SJSA1 (cell line): ENCODE results near the gene SPOCK1. TPM values are rescaled to one million over a fixed set of nuclear protein-coding genes. Genes with fewer than 3 reads are reported as not detected.

ENCODE experiments used
- DNase-seq, 2 experiments: peaks; one replicate each; pipeline ENCODE4 v3.0.0-alpha.2; 2015 to 2020; ENCODE audit warnings: low spot score in 2 of 2, low read depth in 1 of 2
- H3K27ac ChIP-seq: fragments of 250-450 bp; sonication (Bioruptor Pico); 2 replicates; pipeline ENCODE4 v1.5.1; 2020; ENCODE audit warnings: mild to moderate bottlenecking, moderate library complexity
- H3K27me3 ChIP-seq: fragments of 250-450 bp; sonication (Bioruptor Pico); replicated peaks from 2 replicates; pipeline ENCODE4 v1.5.1; 2020; ENCODE audit warnings: mild to moderate bottlenecking, moderate library complexity
- H3K36me3 ChIP-seq: fragments of 250-450 bp; sonication (Bioruptor Pico); 2 replicates; pipeline ENCODE4 v1.5.1; 2020; ENCODE audit warnings: mild to moderate bottlenecking
- H3K4me1 ChIP-seq: fragments of 250-450 bp; sonication (Bioruptor Pico); replicated peaks from 2 replicates; pipeline ENCODE4 v1.6.1; 2021; ENCODE audit warnings: mild to moderate bottlenecking
- H3K4me3 ChIP-seq: fragments of 250-450 bp; sonication (Bioruptor Pico); 2 replicates; pipeline ENCODE4 v1.5.1; 2020; ENCODE audit warnings: mild to moderate bottlenecking
- H3K9me3 ChIP-seq: fragments of 250-450 bp; sonication (Bioruptor Pico); replicated peaks from 2 replicates; pipeline ENCODE4 v1.5.1; 2020; ENCODE audit warnings: mild to moderate bottlenecking
- total RNA-seq: library from RNA; depleted of rRNA; stranded (reverse); fragments of >200 nt; shearing (Covaris generic); gene quantifications from 2 replicates; pipeline ENCODE4 v1.2.3, GENCODE V29; 2014

The SPOCK1 gene
- total RNA-seq, 1 experiment from 2014 or later, result 0.95 TPM

DNA sequence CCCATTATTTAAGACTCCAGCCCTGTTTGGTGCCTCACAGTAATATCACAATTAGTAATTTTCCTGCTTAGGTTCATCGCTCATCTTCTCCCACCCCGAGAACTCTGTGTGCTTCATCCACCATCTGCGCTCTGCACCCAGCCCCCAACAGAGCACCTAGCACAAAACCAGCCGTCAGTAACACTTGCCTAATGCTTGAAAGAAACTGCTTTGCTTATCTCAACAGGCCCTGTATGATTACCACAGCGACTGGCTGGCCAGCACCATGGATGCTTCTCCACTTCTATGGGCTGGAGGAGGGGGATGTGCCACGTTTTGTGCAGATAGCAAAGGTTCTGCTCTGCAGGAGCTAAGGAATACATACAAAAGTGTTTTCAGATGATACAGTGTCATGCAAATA is 166.8 kb downstream of the SPOCK1 start:
- no peak overlapping the region for H3K27ac ChIP-seq
- no peaks in the 10 kb centered on the region for H3K4me1 ChIP-seq
- H3K4me3 ChIP-seq, result no peak overlapping the region
- H3K36me3 ChIP-seq, result no peaks in the 10 kb centered on the region
- H3K9me3 ChIP-seq, result no peaks in the 10 kb centered on the region
- H3K27me3 ChIP-seq, result no peaks in the 10 kb centered on the region; the same call in 1 of the 2 replicates
- DNase-seq, result no peak

DNA sequence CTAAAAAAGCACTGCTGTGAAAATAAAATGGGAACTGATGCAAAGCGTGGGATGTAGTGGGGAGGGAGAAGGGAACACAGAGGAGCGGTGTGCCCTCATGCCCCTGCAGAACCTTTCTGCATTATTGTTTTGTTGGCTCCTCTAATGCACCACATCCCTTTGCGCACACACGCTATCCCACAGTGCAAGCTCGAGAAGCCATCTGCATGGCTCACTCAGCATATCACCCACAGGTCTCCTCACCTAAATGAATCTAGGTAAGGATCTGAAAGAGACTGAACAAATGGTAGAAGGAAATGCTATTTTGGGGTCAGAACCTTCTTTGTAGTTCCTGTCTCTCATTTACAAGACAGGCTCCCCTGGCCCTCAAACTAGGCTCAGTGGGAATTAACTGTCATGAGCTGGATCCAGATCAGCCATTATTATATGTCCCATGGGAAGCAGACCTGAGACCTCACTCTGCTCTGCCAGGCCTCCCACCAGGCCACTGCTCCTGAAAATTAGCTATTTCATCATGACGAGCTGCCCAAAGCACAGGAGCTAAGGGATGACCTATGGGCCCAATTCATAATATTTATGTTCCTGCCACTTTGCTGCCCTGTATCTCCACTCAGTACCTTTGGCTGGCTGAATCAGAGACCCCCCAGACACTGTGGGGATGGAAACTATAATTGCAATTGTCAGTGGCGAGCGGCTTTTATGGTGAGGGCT is 169.4 kb downstream of the SPOCK1 start:
- Histone ChIP-seq H3K4me3 (no peak overlapping the region), H3K36me3 (no peaks in the 10 kb centered on the region), H3K4me1 (no peaks in the 10 kb centered on the region), H3K27ac (no peak overlapping the region), H3K9me3 (no peaks in the 10 kb centered on the region), H3K27me3 (0 out of 2 replicates have a peak, but pooled peaks cover 5% of the 10 kb centered on the region)
- DNase-seq, result no peak

DNA sequence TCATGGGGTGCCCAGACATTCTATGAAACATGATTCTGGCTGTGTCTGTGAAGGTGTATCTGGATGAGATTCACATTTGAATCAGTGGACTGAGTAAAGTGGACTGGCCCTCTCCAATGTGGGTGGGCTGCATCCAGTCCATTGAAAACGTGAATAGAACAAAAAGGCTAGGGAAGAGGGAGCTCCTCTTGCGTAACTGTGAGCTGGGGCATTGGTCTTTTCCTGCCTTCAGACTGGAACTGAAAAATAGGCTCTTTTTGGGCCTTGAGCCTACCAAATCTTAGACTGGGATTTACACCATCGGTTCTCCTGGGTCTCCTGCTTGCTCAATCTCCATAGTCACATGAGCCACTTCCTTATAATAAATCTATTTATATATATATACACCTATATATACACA is 170.1 kb downstream of the SPOCK1 start:
- Histone ChIP-seq H3K4me3 (no peak overlapping the region), H3K27ac (no peak overlapping the region), H3K4me1 (no peaks in the 10 kb centered on the region), H3K9me3 (no peaks in the 10 kb centered on the region), H3K36me3 (no peaks in the 10 kb centered on the region), H3K27me3 (0 out of 2 replicates have a peak, but pooled peaks cover 8% of the 10 kb centered on the region)
- no peak for DNase-seq

DNA sequence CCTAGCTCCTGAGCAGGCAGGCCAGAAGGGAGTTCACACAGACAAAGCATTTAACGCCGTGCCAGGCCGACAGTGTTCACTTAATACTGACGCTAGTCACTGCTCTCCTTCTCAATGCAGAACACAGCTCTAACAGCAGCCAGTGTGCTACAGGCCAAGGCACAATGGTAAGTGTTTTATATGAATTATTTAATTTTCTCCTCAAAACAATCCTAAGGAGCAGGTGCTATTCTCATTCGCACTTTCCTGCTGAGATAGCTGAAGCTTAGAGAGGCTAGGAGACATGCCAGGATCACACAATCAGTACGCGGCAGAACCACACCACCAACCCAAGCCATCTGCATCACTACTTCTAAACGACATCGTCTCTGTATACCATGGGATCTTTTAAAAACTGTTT is 170.7 kb downstream of the SPOCK1 start:
- no peak for DNase-seq
- Histone ChIP-seq H3K27ac (no peak overlapping the region), H3K9me3 (no peaks in the 10 kb centered on the region), H3K4me3 (no peak overlapping the region), H3K36me3 (no peaks in the 10 kb centered on the region), H3K4me1 (no peaks in the 10 kb centered on the region), H3K27me3 (peaks cover 8% of the 10 kb centered on the region; the same call in 1 of the 2 replicates)

DNA sequence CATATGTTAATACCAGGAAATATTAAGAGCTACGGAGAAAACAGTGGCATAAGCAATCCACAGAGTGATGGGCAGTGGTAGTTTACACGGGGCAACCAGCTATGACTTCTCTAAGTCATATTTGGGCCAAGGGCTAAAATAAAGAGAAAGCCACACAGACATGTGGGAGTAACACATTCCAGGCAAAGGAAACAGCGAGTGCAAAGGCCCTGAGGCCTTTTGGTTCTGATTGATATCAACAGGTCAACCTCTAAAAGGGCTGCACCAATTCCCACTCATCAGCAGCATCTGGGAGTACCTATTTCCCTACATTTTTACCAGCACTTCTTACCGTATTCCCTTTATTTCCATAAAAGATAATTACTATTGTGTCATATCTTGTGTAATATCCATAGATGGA is 173.4 kb downstream of the SPOCK1 start:
- H3K36me3 ChIP-seq, result no peaks in the 10 kb centered on the region
- H3K9me3 ChIP-seq, result no peaks in the 10 kb centered on the region
- H3K27ac ChIP-seq, result no peak overlapping the region
- H3K4me3 ChIP-seq, result no peak overlapping the region
- H3K27me3 ChIP-seq, result peaks cover 8% of the 10 kb centered on the region; the same call in 1 of the 2 replicates
- H3K4me1 ChIP-seq, result no peaks in the 10 kb centered on the region
- DNase-seq, result no peak

DNA sequence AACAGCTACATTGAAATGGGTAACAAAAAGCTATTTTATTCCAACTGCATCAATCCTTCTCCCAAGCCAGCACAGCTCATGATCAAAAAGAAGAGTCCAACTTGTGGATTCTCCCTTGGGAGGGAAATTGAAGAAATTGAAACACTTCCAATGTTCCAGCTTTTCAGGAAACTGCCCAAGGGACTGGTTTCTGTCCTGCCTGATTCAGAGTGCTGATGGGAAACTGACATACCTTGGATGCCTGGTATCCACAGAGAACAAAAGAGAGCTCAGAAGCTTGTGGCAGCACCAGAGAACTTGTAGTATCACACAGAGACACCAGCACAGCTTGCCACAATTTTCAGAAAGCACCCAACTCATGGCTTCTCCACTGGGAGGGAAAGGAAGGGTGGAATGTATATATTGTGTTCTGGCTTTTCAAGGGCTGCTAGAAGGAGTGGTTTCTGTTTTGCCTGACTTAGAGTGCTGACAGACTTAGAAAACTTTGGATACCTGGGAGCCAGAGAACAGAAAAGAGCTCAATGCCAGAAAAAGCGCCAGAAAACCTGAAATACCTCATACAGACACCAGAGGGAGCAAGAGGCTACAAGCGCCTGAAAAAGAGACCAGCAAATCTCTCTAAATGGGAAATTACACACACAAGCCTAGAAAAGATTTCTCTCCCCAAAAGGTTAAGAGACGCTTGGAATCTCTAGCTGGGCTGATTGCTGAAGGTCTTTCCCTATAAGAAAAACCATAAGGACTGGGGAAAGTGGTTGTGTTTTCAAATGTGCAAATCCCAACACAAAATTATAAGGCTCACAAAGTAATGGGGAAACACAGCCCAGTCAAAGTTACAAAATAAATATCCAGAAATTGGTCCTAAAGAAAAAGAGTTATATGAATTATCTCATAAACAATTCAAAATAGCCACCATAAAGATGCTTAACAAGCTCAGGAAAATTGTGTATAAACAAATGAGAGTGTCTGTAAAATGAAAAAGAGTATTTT is 178.8 kb downstream of the SPOCK1 start:
- no peak overlapping the region for H3K27ac ChIP-seq
- peaks cover 5% of the 10 kb centered on the region for H3K4me1 ChIP-seq
- no peak overlapping the region for H3K4me3 ChIP-seq
- no peaks in the 10 kb centered on the region for H3K36me3 ChIP-seq
- DNase-seq, result peak; percentile 1 to 78
- H3K9me3 ChIP-seq, result no peaks in the 10 kb centered on the region
- peaks cover 8% of the 10 kb centered on the region; the same call in 1 of the 2 replicates for H3K27me3 ChIP-seq

DNA sequence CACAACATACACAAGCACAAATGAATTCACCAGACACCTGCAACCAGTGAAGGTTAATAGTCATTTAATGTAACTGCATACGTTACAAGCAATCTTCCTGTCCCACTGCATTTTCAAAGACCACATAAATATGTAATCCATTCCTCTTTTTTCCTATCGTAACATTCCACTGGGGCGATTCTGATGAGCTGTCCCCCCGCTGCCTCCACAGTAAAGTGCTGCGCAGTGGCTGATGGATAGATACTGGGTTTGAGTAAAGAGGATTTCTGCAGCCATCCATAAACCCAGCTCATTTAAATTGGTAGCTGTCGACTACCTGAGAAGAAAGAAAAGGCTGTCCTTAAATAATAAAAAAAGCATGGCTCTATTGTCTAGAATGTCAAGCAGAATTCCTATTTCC is 181.1 kb downstream of the SPOCK1 start:
- peak in 1 of 2 experiments; percentile 7 for DNase-seq
- Histone ChIP-seq H3K4me1 (peaks cover 5% of the 10 kb centered on the region), H3K4me3 (no peak overlapping the region), H3K27me3 (0 out of 2 replicates have a peak, but pooled peaks cover 3% of the 10 kb centered on the region), H3K27ac (no peak overlapping the region), H3K36me3 (no peaks in the 10 kb centered on the region), H3K9me3 (no peaks in the 10 kb centered on the region)

DNA sequence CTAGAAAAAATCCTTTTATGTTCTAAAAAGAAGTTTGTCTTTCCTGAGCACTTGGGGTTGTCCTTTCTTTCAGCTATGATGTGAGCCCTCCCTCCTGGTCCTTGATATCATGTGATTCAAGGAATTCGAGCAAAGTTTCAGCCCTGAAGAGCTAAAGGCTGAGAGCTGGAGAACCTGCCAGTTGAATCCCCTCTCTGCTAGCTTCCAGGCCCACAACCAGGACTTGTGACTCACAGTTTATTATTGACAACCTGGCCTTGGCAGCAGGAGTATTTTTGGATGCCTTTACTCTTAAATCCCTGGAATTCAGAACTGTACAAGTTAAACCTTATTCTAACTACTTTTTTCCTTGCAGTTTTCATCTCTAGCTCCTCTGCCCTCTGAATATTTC is 182.8 kb downstream of the SPOCK1 start:
- H3K9me3 ChIP-seq, result no peaks in the 10 kb centered on the region
- H3K27ac ChIP-seq, result no peak overlapping the region
- no peaks in the 10 kb centered on the region for H3K36me3 ChIP-seq
- peaks cover 5% of the 10 kb centered on the region for H3K4me1 ChIP-seq
- 0 out of 2 replicates have a peak, but pooled peaks cover 3% of the 10 kb centered on the region for H3K27me3 ChIP-seq
- peak in 1 of 2 experiments; percentile 25 for DNase-seq
- H3K4me3 ChIP-seq, result no peak overlapping the region

DNA sequence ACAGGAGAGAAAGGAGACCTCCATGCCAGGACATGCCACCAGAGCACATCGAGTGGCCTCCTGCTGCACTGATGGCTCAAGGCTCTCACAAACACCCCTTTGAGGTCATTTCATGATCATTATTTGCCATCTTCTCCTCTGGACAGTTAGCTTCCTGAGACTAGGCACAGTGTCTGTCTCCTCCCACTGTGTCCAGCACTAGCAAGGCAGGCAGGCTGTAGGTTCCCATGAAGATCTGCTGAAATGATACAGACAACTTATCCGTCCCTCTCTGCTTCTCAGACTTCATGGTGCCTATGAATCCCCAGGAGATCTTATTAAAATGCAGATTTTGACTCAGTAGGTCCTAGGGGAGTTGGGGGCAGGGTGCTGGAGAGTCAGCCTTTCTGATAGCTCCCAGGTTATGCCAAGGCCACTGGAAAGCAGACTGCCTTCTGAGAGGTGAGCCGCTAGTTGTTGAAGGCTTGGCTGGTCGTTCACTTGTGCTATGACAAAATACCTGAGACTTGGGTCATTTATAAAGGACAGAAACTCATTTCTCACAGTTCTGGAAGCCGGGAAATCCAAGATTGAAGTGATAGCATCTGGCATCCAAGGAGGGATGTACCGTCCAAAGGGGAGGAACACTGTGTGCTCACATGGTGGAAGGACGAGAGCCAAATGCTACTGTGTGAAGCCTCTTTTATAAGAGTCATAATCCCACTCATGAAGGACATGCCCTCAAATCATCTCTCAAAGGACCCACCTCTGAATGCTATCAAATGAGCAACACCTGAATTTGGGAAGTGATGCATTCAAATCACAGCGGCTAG is 183.4 kb downstream of the SPOCK1 start:
- 0 out of 2 replicates have a peak, but pooled peaks cover 3% of the 10 kb centered on the region for H3K27me3 ChIP-seq
- H3K36me3 ChIP-seq, result no peaks in the 10 kb centered on the region
- no peaks in the 10 kb centered on the region for H3K9me3 ChIP-seq
- H3K27ac ChIP-seq, result no peak overlapping the region
- H3K4me1 ChIP-seq, result peaks cover 11% of the 10 kb centered on the region
- no peak overlapping the region for H3K4me3 ChIP-seq
- peak in 1 of 2 experiments; percentile 24 for DNase-seq

DNA sequence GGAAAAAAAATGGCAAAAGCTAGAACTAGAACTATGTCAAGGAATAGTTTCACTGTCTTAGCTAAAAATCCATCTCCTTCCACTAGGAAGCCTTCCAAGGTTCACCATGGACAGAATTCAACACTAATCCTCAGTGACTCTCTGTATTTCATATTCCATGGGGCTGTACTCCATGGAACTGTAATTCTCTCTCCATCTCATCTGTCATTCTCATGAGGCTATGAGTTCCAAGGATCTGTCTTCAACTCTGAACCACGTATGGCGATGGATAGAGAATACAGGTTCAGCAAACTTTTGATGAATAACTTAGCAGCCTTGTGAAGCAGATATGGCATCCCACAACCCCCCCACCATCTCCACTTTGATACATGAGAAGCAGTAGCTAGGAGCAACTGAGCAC is 184.0 kb downstream of the SPOCK1 start:
- H3K27me3 ChIP-seq, result 0 out of 2 replicates have a peak, but pooled peaks cover 3% of the 10 kb centered on the region
- DNase-seq, result no peak
- H3K9me3 ChIP-seq, result no peaks in the 10 kb centered on the region
- H3K4me3 ChIP-seq, result no peak overlapping the region
- H3K36me3 ChIP-seq, result no peaks in the 10 kb centered on the region
- no peak overlapping the region for H3K27ac ChIP-seq
- H3K4me1 ChIP-seq, result peaks cover 15% of the 10 kb centered on the region

DNA sequence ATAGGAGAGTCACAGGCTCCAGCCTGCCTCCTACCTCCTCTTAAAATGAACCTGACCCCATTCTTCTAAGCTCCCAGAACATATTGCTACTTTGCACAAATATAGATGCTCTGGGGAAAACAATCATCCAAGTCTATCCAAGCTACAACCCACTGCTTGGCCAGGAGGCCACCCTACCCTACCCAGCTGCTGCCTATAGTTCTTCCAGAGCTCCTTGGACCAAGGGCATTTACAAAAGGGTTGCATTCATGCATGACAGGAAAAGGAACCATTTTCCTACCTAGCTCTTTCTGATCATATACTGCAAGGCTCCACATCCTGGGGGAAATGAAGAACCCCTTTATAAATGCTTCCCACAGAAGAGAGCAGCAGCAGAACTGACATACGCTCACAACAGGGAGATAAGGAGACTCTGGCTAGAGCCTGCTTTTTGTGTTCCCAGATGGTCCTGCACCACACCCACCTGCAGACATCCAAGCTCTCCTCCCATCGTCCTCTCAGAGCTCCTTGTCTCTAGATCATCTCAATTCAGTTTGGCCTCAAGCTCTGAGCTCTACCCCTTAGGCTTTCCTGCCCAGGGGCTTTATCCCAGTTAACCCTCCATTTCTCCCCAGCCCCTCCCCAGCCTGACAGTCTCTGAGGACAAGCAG is 185.5 kb downstream of the SPOCK1 start:
- Histone ChIP-seq H3K4me1 (peaks cover 27% of the 10 kb centered on the region), H3K36me3 (no peaks in the 10 kb centered on the region), H3K27me3 (0 out of 2 replicates have a peak, but pooled peaks cover 3% of the 10 kb centered on the region), H3K4me3 (no peak overlapping the region), H3K27ac (no peak overlapping the region), H3K9me3 (no peaks in the 10 kb centered on the region)
- DNase-seq, result no peak

DNA sequence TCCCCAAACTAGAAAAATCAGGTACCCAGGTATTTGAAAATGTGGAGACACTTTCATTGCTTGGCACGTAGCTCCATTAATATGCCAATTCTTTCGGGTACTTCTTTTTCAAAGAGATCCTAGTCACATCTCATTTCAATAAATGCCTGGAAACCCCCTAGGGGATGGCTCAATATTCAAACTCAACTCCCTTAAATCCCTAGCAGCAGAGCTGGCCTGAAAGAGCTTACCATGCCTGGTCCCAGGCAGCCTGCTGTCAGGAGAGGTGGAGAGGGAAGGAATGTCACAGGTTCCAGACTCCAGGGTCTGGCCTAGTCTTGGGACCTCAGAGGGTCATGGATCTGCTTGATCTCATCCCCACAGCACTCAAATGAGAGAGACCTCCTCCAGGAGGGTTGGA is 187.1 kb downstream of the SPOCK1 start:
- H3K27me3 ChIP-seq, result no peaks in the 10 kb centered on the region
- peaks cover 44% of the 10 kb centered on the region for H3K4me1 ChIP-seq
- no peak overlapping the region for H3K27ac ChIP-seq
- no peak for DNase-seq
- no peak overlapping the region for H3K4me3 ChIP-seq
- H3K9me3 ChIP-seq, result no peaks in the 10 kb centered on the region
- H3K36me3 ChIP-seq, result no peaks in the 10 kb centered on the region
